NCI-H1417 treated with DMSO at 0.1 percent for 48 hours (cell line): Measurements from ENCODE around the gene AMOTL2.

Experiments
- DNase-seq: peaks from one replicate; lab custom pipeline; 2025; lab: John Stamatoyannopoulos, UW

Gene AMOTL2

DNA sequence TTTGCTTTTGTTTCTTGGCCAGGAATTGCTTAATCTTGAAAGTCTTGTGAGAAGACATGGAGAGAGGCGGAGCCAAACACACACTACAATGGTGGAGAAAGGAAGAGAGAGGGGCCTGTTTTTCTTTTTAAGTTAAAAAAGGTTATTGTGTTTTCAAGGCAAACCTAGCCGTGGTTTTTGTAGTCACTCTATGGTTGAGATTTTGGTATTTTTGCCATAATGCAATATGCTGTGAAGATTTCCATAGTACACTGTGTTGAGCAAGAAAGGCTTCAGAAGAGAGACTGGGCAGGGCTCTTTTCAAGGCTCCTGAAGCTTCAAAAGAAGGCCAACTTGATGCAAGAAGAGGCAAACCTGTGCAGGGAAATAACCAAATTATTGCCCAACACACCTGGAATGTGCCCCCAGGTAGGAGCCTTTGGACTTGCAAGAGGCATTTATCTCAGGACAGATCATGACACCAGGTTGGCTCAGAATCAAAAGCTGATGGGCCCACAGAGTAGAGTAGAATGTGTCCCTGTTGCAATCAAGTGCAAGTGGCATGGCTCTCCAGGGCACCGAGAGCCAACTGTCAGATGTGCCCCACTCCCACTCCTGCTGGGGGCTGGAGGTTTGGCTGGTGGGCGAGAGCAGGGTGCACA, 22.1 kb downstream of the AMOTL2 start:
- DNase-seq, result no peak

DNA sequence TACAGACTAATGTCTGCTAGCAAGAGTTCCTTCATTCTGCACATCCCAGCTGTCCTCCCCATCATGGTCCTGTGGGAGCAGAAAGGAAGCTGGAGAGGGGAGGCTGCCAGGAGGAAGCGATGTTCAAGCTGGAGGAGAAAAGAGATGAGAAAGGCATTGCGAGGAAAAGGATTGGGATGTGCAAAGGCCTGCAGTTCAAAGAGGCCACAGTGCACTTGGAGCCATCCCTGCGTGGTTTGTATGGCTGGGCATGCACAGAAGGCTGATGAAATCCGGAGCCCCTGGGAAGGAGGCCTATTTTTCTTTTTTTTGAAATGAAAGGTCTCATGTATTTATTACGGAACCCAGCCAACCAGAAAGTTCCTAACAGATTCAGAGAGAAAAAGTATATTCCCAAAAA, 22.8 kb downstream of the AMOTL2 start:
- no peak for DNase-seq

DNA sequence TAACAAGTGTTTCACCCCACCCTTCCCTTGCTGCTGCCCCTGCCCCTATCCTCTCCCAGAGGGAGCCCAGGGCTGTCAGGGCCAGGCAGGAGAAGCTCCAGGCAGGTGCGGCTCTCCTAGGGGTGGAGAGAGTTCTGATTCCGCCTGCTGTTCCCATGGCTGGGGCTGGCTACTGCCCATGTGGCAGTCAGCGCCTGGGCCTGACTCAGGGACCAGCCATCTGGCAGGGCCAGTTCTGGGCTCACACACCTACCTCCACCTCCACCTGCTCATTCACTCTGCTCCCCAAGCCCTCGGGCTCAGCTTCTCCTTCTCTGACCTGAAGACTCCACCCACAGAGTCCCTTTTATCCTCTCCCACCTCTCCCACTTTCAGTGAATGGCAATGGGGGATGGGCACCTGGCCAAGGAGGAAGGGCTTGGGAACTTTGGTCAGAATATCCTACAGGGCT, 23.4 kb downstream of the AMOTL2 start:
- DNase-seq, result no peak

DNA sequence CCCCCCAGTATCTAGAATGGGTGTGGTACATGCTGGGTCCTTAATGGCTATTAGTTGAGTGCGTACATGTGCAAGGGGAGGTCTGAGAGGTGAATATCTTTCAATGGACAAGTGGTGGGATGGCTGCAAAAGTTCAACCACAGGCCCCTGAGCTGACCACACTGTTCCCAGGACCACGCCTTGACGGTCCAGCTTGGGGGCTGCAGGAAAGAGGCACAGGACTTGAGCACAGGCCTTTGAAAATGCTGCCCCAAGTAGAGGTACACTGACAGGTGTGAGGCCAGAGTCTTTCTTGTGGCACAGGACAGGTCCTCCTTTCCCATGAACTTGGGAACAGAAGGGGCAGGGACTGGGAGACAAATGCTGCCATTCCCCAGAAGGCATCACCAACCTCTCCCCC, 24.0 kb downstream of the AMOTL2 start:
- no peak for DNase-seq

DNA sequence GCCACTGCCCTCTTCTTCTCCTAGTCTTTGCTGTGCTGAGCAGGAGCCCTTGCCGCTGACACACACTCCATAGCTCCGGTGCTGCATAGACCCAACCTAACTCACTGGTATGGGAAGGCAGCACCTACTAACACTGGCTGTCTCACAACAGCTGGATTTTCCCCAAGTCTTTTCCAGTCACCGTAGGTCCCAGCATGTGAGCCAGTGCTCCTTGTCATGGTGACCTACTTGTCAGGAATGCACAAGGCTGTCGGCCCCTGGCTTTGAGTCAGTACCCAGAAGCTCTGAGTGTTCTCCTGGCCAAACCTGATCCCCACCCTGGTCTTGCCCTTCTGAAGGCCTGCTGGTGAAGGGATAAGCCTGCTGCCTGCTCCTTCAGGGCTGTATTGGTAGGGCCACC, 25.7 kb downstream of the AMOTL2 start:
- no peak for DNase-seq

DNA sequence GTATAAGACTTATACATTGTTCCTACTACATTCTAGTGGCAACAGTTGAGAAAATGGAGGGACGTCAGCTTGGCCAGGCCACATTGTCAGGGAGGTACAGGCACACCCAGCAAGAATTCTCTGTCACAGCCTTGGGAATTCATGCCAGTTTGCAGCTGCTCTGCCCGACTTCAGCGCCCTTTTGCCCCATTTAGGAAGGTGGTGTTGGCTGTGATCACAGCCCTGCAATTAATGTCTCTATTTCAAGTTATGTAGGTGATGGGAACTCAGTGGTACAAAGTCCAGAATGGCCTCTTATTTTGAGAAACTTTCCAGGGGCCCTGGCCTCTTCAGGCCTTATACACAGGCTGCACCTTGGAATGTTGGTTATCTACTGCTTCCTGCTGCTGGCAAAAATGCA, 26.7 kb downstream of the AMOTL2 start:
- no peak for DNase-seq

DNA sequence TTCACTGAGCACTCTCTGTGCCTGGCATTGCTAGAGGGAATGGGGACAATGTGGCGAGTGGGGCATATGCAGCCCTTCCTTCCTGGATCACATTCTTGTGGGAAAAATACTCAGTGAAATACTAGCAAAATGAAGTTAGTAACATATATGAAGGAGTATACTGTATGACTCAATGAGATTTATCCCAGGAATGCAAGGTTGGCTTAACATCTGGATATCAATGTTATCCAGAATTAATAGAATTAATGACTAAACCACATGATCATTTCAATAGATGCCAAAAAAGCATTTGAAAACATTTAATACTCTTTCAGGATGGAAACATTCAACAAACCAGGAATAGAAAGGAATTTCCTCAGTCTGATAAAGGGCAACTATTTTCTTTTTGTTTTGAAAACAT, 27.5 kb downstream of the AMOTL2 start:
- DNase-seq, result no peak

DNA sequence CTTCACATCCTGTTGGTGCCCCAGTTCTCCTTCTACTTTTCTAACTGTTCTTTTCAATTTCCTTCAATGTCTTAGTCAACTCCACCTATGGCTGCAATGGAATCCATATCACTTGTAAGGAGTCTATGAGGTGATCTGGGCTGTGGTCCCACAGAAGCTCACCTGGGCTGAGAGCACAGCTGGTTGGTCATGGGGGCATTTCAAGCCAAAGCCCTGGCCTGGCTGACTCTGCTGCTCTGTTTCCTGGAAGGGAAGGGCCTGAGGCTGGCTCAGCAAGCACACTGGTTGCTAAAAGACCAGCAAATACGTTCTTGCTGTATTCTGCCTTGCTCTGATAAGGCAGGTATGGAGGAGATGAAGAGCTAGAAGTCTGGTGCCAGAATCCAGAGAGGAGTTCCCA, 29.0 kb downstream of the AMOTL2 start:
- no peak for DNase-seq

DNA sequence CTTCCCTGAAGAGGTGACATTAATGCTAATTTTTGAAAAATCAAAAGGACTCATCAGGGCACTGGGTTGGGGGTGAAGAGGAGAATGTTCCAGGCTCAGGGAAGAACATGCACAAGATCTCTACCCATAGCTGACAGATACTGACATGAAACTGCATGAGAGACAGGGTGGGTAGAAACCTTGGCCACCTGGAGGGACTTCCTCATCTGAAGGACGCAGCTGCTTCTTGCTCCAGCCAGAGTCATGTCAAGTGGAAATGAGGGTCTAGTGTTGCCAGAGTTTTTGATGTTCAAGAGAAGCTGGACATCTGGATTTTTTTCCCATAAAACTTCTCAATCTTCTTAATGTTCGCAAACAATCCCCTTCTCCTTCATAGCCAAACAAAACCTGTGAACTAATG, 29.7 kb downstream of the AMOTL2 start:
- no peak for DNase-seq

DNA sequence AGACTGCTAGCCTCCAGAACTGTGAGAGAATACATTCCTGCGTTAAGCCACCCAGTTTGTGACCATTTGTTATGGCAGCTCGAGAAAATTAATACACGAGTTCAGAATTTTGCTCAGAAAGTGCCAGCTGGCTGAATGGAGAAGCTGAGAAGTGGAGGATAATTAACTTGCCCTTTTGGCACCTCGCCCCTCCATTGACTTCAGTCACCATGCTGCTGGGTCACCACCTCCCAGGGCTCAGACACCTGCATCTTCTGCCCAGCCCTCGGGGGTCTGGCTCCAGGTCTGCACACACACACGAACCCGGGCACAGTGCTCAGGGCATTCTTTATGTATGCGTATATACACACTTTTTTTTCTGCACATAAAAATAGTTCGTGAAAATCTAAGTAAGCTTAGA, 32.0 kb downstream of the AMOTL2 start:
- DNase-seq, result no peak

DNA sequence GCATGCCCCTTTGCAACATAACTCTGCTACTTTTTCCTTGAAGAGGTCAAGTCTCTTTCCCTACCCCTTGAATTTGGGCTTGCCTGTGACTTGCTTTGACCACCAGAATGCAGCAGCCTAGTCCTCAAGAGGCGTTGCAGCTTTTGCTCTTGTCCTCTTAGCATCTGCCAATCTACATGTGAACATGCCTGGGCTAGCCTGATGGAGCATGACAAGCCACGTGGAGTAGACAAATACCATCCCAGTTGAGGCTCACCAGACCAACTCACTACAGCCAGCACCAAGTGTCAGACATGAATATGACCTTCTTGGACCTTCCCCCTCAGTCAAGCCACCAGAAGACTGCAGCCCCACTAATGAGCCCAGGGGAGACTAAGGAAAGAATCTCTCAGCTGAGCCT, 32.9 kb downstream of the AMOTL2 start:
- DNase-seq, result no peak

DNA sequence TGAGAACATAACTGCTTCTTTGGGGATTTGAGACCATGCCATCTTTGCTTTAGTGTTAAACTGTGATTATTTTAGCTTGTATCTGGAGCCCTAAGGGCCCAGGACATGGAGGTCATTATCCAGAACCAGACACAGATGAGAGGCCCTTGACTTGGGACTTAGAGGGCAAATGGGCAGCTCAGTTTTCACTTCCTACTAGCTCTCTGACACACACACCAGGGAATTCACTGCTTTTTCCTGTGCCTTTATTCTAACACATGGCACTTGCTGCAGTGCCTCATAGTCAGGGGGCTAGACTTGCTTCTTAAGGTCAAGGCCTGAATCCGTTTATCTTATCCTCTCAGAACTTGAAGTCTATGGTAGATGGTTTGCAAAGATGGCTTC, 33.3 kb downstream of the AMOTL2 start:
- no peak for DNase-seq

DNA sequence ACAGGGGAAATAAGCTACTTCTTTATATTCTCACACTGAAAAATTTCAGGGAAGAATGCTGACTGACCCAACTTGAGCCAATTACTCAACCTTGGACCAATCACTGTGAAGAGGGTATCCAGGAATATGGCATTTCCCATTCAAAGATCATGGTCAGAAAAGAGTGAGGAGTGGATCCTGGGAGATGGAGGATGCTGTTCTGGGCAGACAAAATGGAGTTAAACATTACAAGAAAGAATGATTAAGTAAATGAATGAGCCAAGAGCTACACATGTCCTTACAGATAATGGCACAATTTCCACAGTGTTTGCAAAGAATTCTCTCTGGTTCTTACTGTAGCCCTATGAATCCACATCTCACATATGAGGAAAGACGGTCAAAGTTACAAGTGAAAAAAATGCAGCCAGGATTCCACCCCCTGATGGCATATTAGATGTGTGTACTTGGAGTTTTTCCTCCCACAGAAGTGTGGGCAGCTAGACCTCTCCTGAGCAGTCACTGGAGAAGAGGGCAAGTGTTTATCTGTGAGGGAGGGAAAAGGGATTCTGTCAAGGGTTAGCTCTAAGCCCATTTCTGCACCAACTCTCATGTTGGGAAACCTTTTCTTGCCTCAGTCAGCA, 33.8 kb downstream of the AMOTL2 start:
- DNase-seq, result no peak

DNA sequence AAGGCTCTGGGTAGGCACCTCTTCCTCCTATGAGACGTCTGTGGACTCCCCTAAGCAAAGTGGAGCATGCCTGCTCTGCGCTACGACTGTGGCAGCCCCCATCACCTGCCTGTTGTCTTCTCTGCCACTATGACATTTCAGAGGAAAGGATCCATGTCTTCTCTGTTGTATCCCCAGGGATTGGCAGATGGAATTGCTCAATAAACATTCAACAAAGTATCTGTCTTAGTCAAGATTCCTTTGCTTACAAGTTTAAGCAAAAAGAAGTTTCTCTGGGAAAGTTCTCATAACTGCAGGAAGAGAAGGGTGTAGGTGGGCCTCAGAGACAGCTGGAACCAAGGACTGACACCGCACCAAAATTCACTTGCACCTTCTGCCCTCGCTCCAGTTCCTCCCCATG, 34.3 kb downstream of the AMOTL2 start:
- DNase-seq, result no peak

DNA sequence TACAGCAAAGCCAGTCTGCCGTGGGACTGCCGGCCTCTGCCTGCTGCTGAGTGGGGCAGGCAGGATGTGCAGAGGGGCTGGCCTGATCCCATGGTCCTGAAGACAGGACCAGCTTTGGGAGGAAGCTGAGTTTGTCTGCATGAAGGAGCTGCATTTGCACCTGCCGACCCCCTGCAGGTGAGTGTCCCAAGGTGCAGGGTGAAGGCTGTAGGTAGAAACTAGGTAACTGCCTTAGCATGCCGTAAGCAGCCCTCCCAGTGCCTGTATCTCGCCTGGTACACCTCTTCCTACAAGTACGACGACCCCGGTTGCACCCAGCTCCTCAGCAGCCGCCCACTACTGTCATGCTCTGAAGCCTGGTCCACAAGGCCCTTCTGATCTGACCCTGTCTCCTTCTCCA, 34.9 kb downstream of the AMOTL2 start:
- DNase-seq, result no peak

DNA sequence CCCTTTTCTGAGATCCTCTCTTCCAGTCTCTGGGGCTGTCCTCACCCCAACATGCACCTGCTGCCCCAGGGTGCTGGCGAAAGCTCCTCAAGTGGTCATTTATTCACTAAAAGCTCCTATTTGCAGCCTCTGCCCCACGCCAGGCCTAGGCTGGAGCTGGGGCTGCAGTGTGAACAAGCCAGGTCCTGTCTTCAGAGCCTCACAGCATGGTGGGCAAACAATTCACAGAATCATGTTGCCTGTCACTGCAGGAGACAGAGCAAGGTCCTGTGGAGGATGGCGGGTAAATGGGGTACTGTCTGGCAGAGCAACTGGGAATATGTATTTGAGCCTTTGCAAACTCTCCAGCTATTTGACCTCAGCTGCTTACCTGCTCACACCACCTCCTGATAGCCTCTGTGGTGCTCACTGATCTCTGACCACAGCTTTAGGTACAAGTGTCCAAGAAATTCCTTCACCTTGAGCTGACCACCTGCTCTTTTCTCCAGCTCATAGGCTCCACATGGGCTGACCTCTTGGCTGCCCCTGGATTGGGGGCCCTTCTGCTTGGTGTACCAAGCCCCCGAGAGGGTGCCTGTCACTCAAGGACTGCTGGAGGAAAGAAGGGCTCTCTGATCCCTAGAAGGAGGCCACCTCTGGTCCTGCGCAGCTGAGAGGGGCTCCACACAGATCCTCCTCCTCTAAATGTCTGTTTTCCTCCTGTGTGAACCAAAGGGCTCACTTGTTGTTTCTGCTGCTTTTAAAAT, 35.6 kb downstream of the AMOTL2 start:
- no peak for DNase-seq

DNA sequence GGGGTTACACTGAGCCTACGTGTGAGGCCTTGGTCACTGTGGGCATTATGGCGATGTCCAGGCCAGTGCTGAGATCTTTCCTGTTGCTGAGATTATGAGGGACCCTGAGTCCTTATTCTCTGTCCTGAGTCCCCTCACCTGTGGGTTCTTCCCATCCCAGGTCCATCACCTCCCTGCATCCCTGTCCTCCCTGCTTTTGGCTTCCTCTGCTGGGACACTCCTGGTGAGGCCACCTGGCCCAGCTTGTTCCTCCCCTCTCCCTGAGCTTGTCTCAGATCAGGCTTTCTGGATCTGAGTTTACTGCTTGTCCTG, 36.1 kb downstream of the AMOTL2 start:
- DNase-seq, result no peak

DNA sequence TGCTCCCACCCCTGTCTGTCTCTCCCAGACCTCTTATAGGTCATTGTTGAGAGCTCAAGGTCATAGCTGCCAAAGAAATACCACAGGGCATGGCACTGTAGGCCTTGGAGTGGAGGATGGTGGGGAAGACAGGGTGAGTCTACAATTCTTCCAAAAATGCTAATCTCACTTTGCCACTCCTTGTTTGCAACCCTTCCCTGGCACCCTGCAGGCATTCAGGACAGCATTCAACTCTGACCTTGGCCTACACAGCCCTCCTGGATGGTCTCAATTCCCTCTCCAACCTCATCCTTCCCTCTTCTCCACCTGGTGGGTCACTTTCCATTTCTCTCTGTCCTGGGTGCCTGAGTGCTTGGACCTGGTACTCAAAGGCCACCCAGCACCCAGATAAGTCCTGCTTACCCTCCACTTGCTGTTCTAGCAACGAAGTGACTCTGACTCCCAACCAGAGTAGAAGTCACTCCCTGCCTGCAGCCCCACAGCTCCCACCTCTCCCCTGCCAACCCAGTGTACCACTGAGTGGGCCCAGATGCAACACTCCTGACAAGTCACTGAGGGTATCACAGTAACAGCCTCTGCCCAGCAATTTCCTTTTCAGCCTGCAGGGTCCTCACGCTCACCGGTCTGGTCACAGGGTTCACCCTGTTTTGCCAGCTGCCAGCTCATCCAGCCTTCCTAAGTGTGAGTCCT, 36.6 kb downstream of the AMOTL2 start:
- no peak for DNase-seq

DNA sequence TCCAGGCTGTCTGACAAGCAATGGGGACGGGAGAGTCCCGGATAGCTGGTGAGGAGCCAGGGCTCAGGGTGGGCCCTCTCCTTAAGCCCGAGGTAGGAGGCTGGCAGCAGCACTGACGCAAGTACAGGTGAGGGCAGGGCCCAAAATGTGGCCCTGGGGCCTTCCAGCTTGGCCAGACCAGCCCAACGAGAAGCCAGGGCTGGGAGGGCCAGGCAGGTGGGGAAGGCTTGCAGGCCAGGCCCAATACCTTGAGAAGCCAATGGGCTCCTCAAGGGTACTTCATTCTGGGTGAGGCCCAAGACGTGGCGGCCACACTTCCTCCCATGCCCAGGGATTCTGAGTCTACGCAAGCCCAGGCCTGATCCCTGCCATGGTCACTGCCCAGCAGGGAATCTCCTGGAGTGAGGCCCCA, 37.2 kb downstream of the AMOTL2 start:
- DNase-seq, result no peak

DNA sequence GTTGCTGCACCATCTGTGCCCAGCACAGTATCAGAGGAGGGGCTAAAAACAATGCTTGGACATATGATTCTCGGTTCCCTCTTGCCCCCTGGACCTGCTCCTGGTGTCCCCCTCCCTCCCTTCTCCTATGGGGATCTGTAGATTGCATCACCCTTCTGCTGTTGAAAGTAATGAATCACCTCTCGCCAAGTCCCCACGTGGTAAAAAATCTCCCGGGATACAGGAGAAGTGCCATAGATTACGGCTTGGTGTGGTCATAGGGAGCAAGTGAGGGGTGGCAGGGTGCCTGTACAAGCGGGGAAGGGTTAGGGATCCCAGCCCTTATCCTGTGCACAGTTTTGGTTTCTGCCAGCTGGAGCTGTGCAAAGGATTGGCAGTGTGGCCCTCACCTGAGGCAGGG, 37.7 kb downstream of the AMOTL2 start:
- no peak for DNase-seq

DNA sequence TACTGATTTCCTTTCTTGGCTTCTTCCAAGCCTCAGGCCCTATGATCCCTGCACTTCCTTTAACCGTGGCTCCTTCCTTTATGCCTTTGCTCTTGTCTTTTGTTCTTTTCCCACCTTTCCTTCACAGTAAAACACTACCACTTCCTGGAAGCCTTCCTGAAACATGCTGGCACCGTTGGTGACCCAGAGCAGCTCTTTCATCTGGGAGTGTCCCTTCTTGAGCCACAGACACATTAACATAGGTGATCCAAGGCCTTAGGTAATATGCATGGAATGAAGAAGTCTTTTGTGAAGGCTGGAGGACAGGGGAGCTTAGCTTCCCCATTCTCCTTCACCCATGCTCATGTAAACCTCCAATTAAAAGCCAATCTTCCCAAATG, 39.4 kb downstream of the AMOTL2 start:
- DNase-seq, result no peak

DNA sequence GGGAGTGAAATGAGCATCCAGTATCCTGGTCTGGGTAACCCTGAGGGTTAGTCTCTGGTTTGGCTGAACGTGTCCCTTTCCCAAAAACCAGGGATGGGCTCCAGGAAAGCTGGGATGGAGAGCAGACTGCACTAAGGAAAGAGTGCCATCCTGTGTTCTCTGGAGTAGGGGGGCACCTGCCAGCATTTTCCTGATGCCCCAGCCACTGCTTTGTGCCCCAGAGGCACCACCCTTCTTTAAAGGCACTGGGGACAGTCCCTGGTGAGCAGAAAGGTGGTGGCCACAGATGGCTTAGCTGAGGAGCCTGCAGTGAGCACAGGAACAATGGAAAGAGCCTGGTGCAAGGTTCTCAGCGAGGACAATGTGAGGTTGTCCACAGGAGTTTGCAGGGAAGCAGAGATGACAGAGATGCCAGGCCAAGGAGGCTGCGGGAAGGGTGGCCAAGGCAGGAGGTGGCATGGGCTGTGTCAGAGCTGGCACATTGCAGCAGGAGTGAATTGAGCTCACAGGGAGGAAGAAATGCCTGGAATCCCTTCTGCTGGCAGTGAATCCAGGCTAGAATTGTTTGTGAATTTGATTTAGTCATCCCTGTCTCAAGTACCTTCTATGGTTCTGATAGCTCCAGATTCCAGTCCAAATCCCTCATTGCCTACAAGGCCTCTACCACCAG, 39.9 kb downstream of the AMOTL2 start:
- DNase-seq, result no peak
